GM21717 (cell line): ENCODE results near the gene IDH2.
"Not testable (repeated sequence)": the region's sequence is repeated elsewhere in the genome, so short reads cannot be mapped to it uniquely, and the experiment has no call there.

Experiments used
- ATAC-seq: cut with Tn5 transposase; IDR thresholded peaks from one replicate; pipeline ENCODE4 v1.9.1; 2021; ENCODE audit warnings: mild to moderate bottlenecking, moderate library complexity; ENCODE audit not compliant: unreplicated experiment

IDH2 gene

GRCh38 chr15:90101969-90102890 is at the start of gene IDH2:
IDH2 (minus strand) TSS chr15:90102468; CDS start chr15:90102390, 78 bp downstream.
- ATAC-seq = peak; percentile 50

- not testable (repeated sequence) for ATAC-seq
Observed at GRCh38 chr15:90150551-90150950, 48.3 kb upstream of the IDH2 start.

GRCh38 chr15:90149609-90150340 is 47.5 kb upstream of the IDH2 start:
- no peak for ATAC-seq

- ATAC-seq = not testable (repeated sequence)
Observed at GRCh38 chr15:90146198-90146761, 44.0 kb upstream of the IDH2 start.

GRCh38 chr15:90145761-90146160 is 43.5 kb upstream of the IDH2 start:
- no peak for ATAC-seq

- no peak for ATAC-seq
Observed at GRCh38 chr15:90145259-90145658, 43.0 kb upstream of the IDH2 start.

GRCh38 chr15:90143166-90143655 is 40.9 kb upstream of the IDH2 start:
- no peak for ATAC-seq

GRCh38 chr15:90142216-90143165 is 40.2 kb upstream of the IDH2 start:
- no peak for ATAC-seq

GRCh38 chr15:90141646-90142045 is 39.4 kb upstream of the IDH2 start:
- no peak for ATAC-seq

- not testable (repeated sequence) for ATAC-seq
Observed at GRCh38 chr15:90139549-90139948, 37.3 kb upstream of the IDH2 start.

GRCh38 chr15:90138071-90138833 is 36.0 kb upstream of the IDH2 start:
- no peak for ATAC-seq

- no peak for ATAC-seq
Observed at GRCh38 chr15:90132437-90132836, 30.2 kb upstream of the IDH2 start.

GRCh38 chr15:90131848-90132247 is 29.6 kb upstream of the IDH2 start:
- ATAC-seq = no peak

- no peak for ATAC-seq
Observed at GRCh38 chr15:90130291-90130690, 28.0 kb upstream of the IDH2 start.

- no peak for ATAC-seq
Observed at GRCh38 chr15:90126596-90127435, 24.5 kb upstream of the IDH2 start.

- no peak for ATAC-seq
Observed at GRCh38 chr15:90126022-90126421, 23.8 kb upstream of the IDH2 start.

- ATAC-seq = no peak
Observed at GRCh38 chr15:90124507-90124906, 22.2 kb upstream of the IDH2 start.

GRCh38 chr15:90121086-90121485 is 18.8 kb upstream of the IDH2 start:
- no peak for ATAC-seq

- no peak for ATAC-seq
Observed at GRCh38 chr15:90119367-90119766, 17.1 kb upstream of the IDH2 start.
